Stimulated activated CD8-positive, alpha-beta memory T cell treated with anti-CD3 and anti-CD28 coated beads, Interleukin-7, amount 100 ng/mL, for 48 hours (primary cell): ENCODE results near the gene ZNF10.

Experiments
- DNase-seq, 2 donors: peaks; one replicate each; pipeline ENCODE4 v3.0.0-alpha.2; 2020; ENCODE audit warnings: low read depth in 1 of 2; ENCODE audit errors: extremely low read depth in 1 of 2

Gene ZNF10

GRCh38 chr12:133192847-133193246 lies 62.4 kb downstream of the ZNF10 start:
- DNase-seq = no peak

GRCh38 chr12:133201888-133202287 lies 71.5 kb downstream of the ZNF10 start:
- DNase-seq = no peak

GRCh38 chr12:133202493-133203343 lies 72.3 kb downstream of the ZNF10 start:
- no peak for DNase-seq

- no peak for DNase-seq
Measured at GRCh38 chr12:133203344-133204263, 73.2 kb downstream of the ZNF10 start.

GRCh38 chr12:133204264-133204603 lies 73.8 kb downstream of the ZNF10 start:
- no peak for DNase-seq

GRCh38 chr12:133206390-133206789 lies 76.0 kb downstream of the ZNF10 start:
- no peak for DNase-seq
